Tibial nerve (tissue), 4 donors: ENCODE results near the gene ENPP5. TPM values are rescaled to one million over a fixed set of nuclear protein-coding genes. Genes with fewer than 3 reads are reported as not detected.

Experiments
- DNase-seq, 2 donors: peaks; one replicate each; pipeline ENCODE4 v3.0.0-alpha.2; 2019; ENCODE audit warnings: low spot score in 2 of 2
- H3K27ac ChIP-seq, 4 donors: fragments of 200-600 bp; sonication (generic) in 3 of 4; one replicate each; pipeline ENCODE4 v1.5.1; 2017 to 2019; ENCODE audit warnings: mild to moderate bottlenecking in 1 of 4
- H3K27me3 ChIP-seq, 2 donors: fragments of 200-600 bp; sonication (generic) in 1 of 2; one replicate each; pipeline versions ENCODE4 v1.5.1 to v1.6.0; 2017 to 2019
- H3K36me3 ChIP-seq, 3 donors: fragments of 200-600 bp; sonication (generic); one replicate each; pipeline ENCODE4 v1.5.1; 2018 to 2019
- H3K4me1 ChIP-seq, 4 donors: fragments of 200-600 bp; sonication (generic) in 3 of 4; one replicate each; pipeline ENCODE4 v1.5.1; 2017 to 2019
- H3K4me3 ChIP-seq, 4 donors: fragments of 200-600 bp; sonication (generic) in 3 of 4; one replicate each; pipeline ENCODE4 v1.5.1; 2017 to 2019; ENCODE audit warnings: mild to moderate bottlenecking in 1 of 4, moderate library complexity in 1 of 4
- H3K9me3 ChIP-seq, 4 donors: fragments of 200-600 bp; sonication (generic) in 3 of 4; one replicate each; pipeline ENCODE4 v1.5.1; 2017 to 2019
- CTCF ChIP-seq, 5 experiments: fragments of 200-600 bp in 3 of 5; fragments of 450-650 bp in 2 of 5; sonication (generic) in 3 of 5; IDR thresholded peaks; one replicate each; pipeline ENCODE4 v1.5.1; 2016 to 2019; ENCODE audit warnings: antibody characterized with exemption in 5 of 5, mild to moderate bottlenecking in 3 of 5, moderate library complexity in 2 of 5
- EP300 ChIP-seq, 2 donors: sonication (generic); formaldehyde crosslinking; IDR thresholded peaks; one replicate each; pipeline ENCODE4 v1.6.1; 2017; ENCODE audit warnings: antibody characterized with exemption in 2 of 2, mild to moderate bottlenecking in 1 of 2
- POLR2A ChIP-seq, 2 donors: fragments of 450-650 bp; IDR thresholded peaks; one replicate each; pipeline ENCODE4 v1.6.1; 2017; ENCODE audit warnings: antibody characterized with exemption in 2 of 2, mild to moderate bottlenecking in 2 of 2, moderate library complexity in 2 of 2
- WGBS, 2 donors: methylation state at CpG; one replicate each; pipeline ENCODE4 v1.1.5; 2018; 5-methylcytosine and 5-hydroxymethylcytosine counted together
- total RNA-seq, 4 donors: library from RNA; depleted of rRNA; stranded (reverse); fragments of >200 nt; gene quantifications; one replicate each; pipeline ENCODE4 v1.1.0, GENCODE V29; 2016

The ENPP5 gene
- total RNA-seq, 4 donors from 2014 or later, result 0.30 to 2.3 (median 1.2) TPM

- WGBS, 2 donors, result 77 to 79% methylated on average over 4 of the region's 4 CpGs
Measured at GRCh38 chr6:46215777-46216176, 45.0 kb upstream of the ENPP5 start.

GRCh38 chr6:46215213-46215612 is 44.4 kb upstream of the ENPP5 start:
- no peak overlapping the region for H3K4me3 ChIP-seq
- WGBS, 2 donors, result 72 to 80% methylated on average over 6 of the region's 6 CpGs

More at GRCh38 chr6:46215777-46216176, 45.0 kb upstream of the ENPP5 start:
- H3K27ac ChIP-seq, result no peak overlapping the region
- H3K36me3 ChIP-seq, result no peaks in the 10 kb centered on the region
- no peak for TF ChIP-seq POLR2A (IDR thresholded peaks at IDR 0.05)
- TF ChIP-seq CTCF (IDR thresholded peaks at IDR 0.05), result no peak
- no peak for TF ChIP-seq EP300 (IDR thresholded peaks at IDR 0.05)
- no peak overlapping the region for H3K4me3 ChIP-seq
- H3K27me3 ChIP-seq, result no peaks in the 10 kb centered on the region
- no peaks in the 10 kb centered on the region for H3K9me3 ChIP-seq
- peaks cover 0 to 23% (median 7%) of the 10 kb centered on the region in 4 donors for H3K4me1 ChIP-seq
- no peak for DNase-seq

GRCh38 chr6:46211917-46212316 is 41.1 kb upstream of the ENPP5 start:
- Histone ChIP-seq H3K27ac (no peak overlapping the region), H3K36me3 (no peaks in the 10 kb centered on the region), H3K4me1 (peaks cover 0 to 1% (median 0%) of the 10 kb centered on the region in 4 donors), H3K9me3 (no peaks in the 10 kb centered on the region), H3K27me3 (no peaks in the 10 kb centered on the region), H3K4me3 (no peak overlapping the region)
- 92 to 100% methylated on average over 1 of the region's 1 CpG for WGBS, 2 donors
- TF ChIP-seq EP300 (IDR thresholded peaks at IDR 0.05) (no peak), POLR2A (IDR thresholded peaks at IDR 0.05) (no peak), CTCF (IDR thresholded peaks at IDR 0.05) (no peak)
- DNase-seq, result no peak

More at GRCh38 chr6:46215213-46215612, 44.4 kb upstream of the ENPP5 start:
- TF ChIP-seq POLR2A (IDR thresholded peaks at IDR 0.05), result no peak
- no peak for DNase-seq
- Histone ChIP-seq H3K36me3 (no peaks in the 10 kb centered on the region), H3K27me3 (no peaks in the 10 kb centered on the region), H3K4me1 (peaks cover 0 to 23% (median 5%) of the 10 kb centered on the region in 4 donors), H3K27ac (no peak overlapping the region), H3K9me3 (no peaks in the 10 kb centered on the region)

- DNase-seq, result no peak
- Histone ChIP-seq H3K27me3 (no peaks in the 10 kb centered on the region), H3K4me3 (no peak overlapping the region), H3K4me1 (no peaks in the 10 kb centered on the region), H3K27ac (no peak overlapping the region), H3K9me3 (no peaks in the 10 kb centered on the region), H3K36me3 (no peaks in the 10 kb centered on the region)
- TF ChIP-seq POLR2A (IDR thresholded peaks at IDR 0.05) (no peak), EP300 (IDR thresholded peaks at IDR 0.05) (no peak), CTCF (IDR thresholded peaks at IDR 0.05) (no peak)
- WGBS, 2 donors, result 92 to 93% methylated on average over 5 of the region's 5 CpGs
Measured at GRCh38 chr6:46210294-46210693, 39.5 kb upstream of the ENPP5 start.

- Histone ChIP-seq H3K27me3 (no peaks in the 10 kb centered on the region), H3K9me3 (no peaks in the 10 kb centered on the region), H3K36me3 (no peaks in the 10 kb centered on the region), H3K4me1 (no peaks in the 10 kb centered on the region), H3K4me3 (no peak overlapping the region), H3K27ac (no peak overlapping the region)
- DNase-seq, result no peak
- TF ChIP-seq EP300 (IDR thresholded peaks at IDR 0.05) (no peak), POLR2A (IDR thresholded peaks at IDR 0.05) (no peak), CTCF (IDR thresholded peaks at IDR 0.05) (no peak)
Measured at GRCh38 chr6:46208303-46208702, 37.5 kb upstream of the ENPP5 start.

GRCh38 chr6:46207174-46207573 is 36.4 kb upstream of the ENPP5 start:
- DNase-seq, result no peak
- no peaks in the 10 kb centered on the region for H3K27me3 ChIP-seq
- no peak overlapping the region for H3K27ac ChIP-seq
- WGBS, 2 donors, result 83 to 90% methylated on average over 3 of the region's 3 CpGs
- H3K9me3 ChIP-seq, result no peaks in the 10 kb centered on the region
- H3K36me3 ChIP-seq, result no peaks in the 10 kb centered on the region
- TF ChIP-seq CTCF (IDR thresholded peaks at IDR 0.05), result no peak
- no peak for TF ChIP-seq POLR2A (IDR thresholded peaks at IDR 0.05)
- TF ChIP-seq EP300 (IDR thresholded peaks at IDR 0.05), result no peak
- no peaks in the 10 kb centered on the region for H3K4me1 ChIP-seq
- H3K4me3 ChIP-seq, result no peak overlapping the region
